Measurements from ENCODE around the gene EMP3.
A peak's percentile ranks its signal among the peaks of the same experiment; 100 is the strongest.
"Not testable (repeated sequence)": the region's sequence is repeated elsewhere in the genome, so short reads cannot be mapped to it uniquely, and the experiment has no call there.

Gene EMP3

GRCh38 chr19:48303866-48304265 is 21.5 kb upstream of the EMP3 start:
- Mint-ChIP-seq H3K4me1 (ENCODE audit: low read depth) (no peaks in the 10 kb centered on the region), H3K36me3 (ENCODE audit: low read depth) (no peaks in the 10 kb centered on the region), H3K27me3 (no peaks in the 10 kb centered on the region), H3K4me3 (no peak overlapping the region), H3K9me3 (no peaks in the 10 kb centered on the region), H3K27ac (no peak overlapping the region)

DNA sequence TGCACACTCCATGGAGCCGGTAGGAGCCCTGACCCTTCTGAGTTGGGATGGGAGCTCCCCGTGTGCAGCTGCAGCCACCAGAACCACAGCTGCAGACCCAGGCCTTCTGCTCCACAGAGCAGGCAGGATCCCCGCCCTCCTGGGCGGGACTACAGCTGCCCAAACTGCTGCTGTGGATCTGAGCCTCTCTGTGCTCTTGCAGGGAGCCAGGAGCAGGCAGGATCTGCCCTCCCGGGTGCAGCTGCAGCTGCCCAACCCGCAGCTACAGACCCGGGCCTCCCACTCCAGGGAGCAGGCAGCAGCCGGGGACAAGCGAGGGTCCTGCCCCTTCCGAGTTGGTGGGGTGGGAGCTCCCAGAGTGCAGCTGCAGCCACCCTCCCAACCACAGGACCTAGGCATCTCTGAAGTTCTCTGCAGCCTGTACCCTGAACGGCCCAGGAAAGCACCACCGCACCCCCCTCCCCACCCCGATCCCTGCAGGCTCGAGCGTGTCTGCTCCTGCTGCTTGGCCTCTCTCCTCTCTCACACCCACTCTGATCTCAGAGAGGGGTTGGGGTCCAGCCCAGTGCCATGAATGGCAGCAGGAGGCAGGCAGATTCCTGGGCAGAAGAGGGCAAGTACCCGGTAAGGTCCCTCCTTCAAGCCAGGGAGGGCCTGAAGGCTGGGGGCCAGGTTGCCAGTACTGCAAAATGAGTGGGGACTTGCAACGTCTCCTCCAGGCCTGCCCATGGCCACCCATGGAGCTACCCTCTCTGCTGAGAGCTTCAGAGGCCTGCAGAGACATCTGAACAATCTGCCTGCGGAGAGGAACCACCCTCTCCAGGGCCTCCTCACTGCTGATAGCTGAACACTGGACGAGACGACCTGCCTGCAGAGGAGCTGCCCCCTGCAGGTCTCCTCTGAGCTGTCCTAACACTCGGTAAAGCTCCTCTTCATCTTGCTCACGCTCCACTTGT is 16.4 kb upstream of the EMP3 start:
- Mint-ChIP-seq H3K9me3 (no peaks in the 10 kb centered on the region), H3K36me3 (ENCODE audit: low read depth) (no peaks in the 10 kb centered on the region), H3K4me3 (no peak overlapping the region), H3K4me1 (ENCODE audit: low read depth) (no peaks in the 10 kb centered on the region), H3K27me3 (no peaks in the 10 kb centered on the region), H3K27ac (no peak overlapping the region)

GRCh38 chr19:48309731-48310130 is 15.6 kb upstream of the EMP3 start:
- not testable (repeated sequence) for H3K27me3 Mint-ChIP-seq; H3K27ac Mint-ChIP-seq; H3K4me3 Mint-ChIP-seq; H3K4me1 Mint-ChIP-seq (ENCODE audit: low read depth); H3K36me3 Mint-ChIP-seq (ENCODE audit: low read depth); H3K9me3 Mint-ChIP-seq

DNA sequence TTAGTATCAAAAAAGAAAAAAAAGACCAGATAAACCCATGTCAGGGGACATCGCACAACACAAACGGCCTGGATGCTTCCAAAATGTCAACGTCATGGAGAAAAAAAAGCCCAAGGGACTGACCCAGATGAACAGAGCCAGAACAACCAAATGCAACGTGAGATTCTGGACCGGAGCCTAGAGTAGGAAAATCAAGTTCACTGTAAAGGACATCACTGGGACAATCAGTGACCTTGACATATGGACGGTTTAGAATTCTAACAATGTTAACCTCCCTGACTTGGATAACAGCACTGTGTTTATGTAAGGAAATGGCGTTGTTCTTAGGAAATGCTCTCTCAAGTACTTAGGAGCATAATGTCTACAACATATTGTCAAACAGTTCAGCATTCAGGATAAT is 15.1 kb upstream of the EMP3 start:
- no peaks in the 10 kb centered on the region for H3K9me3 Mint-ChIP-seq
- no peaks in the 10 kb centered on the region for H3K4me1 Mint-ChIP-seq (ENCODE audit: low read depth)
- H3K4me3 Mint-ChIP-seq, result no peak overlapping the region
- H3K27me3 Mint-ChIP-seq, result no peaks in the 10 kb centered on the region
- no peaks in the 10 kb centered on the region for H3K36me3 Mint-ChIP-seq (ENCODE audit: low read depth)
- H3K27ac Mint-ChIP-seq, result no peak overlapping the region

- no peaks in the 10 kb centered on the region for H3K27me3 Mint-ChIP-seq
- no peak overlapping the region for H3K27ac Mint-ChIP-seq
- H3K4me1 Mint-ChIP-seq (ENCODE audit: low read depth), result no peaks in the 10 kb centered on the region
- no peaks in the 10 kb centered on the region for H3K9me3 Mint-ChIP-seq
- no peaks in the 10 kb centered on the region for H3K36me3 Mint-ChIP-seq (ENCODE audit: low read depth)
- no peak overlapping the region for H3K4me3 Mint-ChIP-seq
Observed at GRCh38 chr19:48311384-48311783, 14.0 kb upstream of the EMP3 start.

GRCh38 chr19:48315712-48316111 is 9.6 kb upstream of the EMP3 start:
- Mint-ChIP-seq H3K4me1 (ENCODE audit: low read depth) (peaks cover 9% of the 10 kb centered on the region), H3K36me3 (ENCODE audit: low read depth) (no peaks in the 10 kb centered on the region), H3K4me3 (no peak overlapping the region), H3K27ac (no peak overlapping the region), H3K27me3 (no peaks in the 10 kb centered on the region), H3K9me3 (no peaks in the 10 kb centered on the region)

- H3K4me3 Mint-ChIP-seq; H3K9me3 Mint-ChIP-seq; H3K36me3 Mint-ChIP-seq (ENCODE audit: low read depth); H3K27me3 Mint-ChIP-seq; H3K27ac Mint-ChIP-seq: not testable (repeated sequence)
- H3K4me1 Mint-ChIP-seq (ENCODE audit: low read depth), result peaks cover 26% of the 10 kb centered on the region
Observed at GRCh38 chr19:48317708-48317960, 7.7 kb upstream of the EMP3 start.

- Mint-ChIP-seq H3K9me3 (no peaks in the 10 kb centered on the region), H3K4me3 (no peak overlapping the region), H3K27ac (no peak overlapping the region), H3K4me1 (ENCODE audit: low read depth) (peaks cover 34% of the 10 kb centered on the region), H3K36me3 (ENCODE audit: low read depth) (no peaks in the 10 kb centered on the region), H3K27me3 (no peaks in the 10 kb centered on the region)
Observed at GRCh38 chr19:48318286-48318987, 6.9 kb upstream of the EMP3 start.

- peaks cover 49% of the 10 kb centered on the region for H3K4me1 Mint-ChIP-seq (ENCODE audit: low read depth)
- H3K27ac Mint-ChIP-seq, result no peak overlapping the region
- H3K36me3 Mint-ChIP-seq (ENCODE audit: low read depth), result no peaks in the 10 kb centered on the region
- H3K4me3 Mint-ChIP-seq, result no peak overlapping the region
- no peaks in the 10 kb centered on the region for H3K27me3 Mint-ChIP-seq
- H3K9me3 Mint-ChIP-seq, result no peaks in the 10 kb centered on the region
Observed at GRCh38 chr19:48319647-48320541, 5.5 kb upstream of the EMP3 start.

- Mint-ChIP-seq H3K9me3 (no peaks in the 10 kb centered on the region), H3K36me3 (ENCODE audit: low read depth) (peaks cover 4% of the 10 kb centered on the region), H3K27ac (peak overlapping the region; percentile 99), H3K4me1 (ENCODE audit: low read depth) (peaks cover 59% of the 10 kb centered on the region), H3K4me3 (peak overlapping the region; percentile 88), H3K27me3 (no peaks in the 10 kb centered on the region)
Observed at GRCh38 chr19:48321372-48321621, 4.1 kb upstream of the EMP3 start.

- peaks cover 65% of the 10 kb centered on the region for H3K4me1 Mint-ChIP-seq (ENCODE audit: low read depth)
- H3K27me3 Mint-ChIP-seq, result no peaks in the 10 kb centered on the region
- H3K36me3 Mint-ChIP-seq (ENCODE audit: low read depth), result peaks cover 10% of the 10 kb centered on the region
- peak overlapping the region; percentile 88 for H3K4me3 Mint-ChIP-seq
- no peaks in the 10 kb centered on the region for H3K9me3 Mint-ChIP-seq
- peak overlapping the region; percentile 99 for H3K27ac Mint-ChIP-seq
Observed at GRCh38 chr19:48321622-48322591, 3.4 kb upstream of the EMP3 start.

- Mint-ChIP-seq H3K27ac (peak overlapping the region; percentile 76), H3K36me3 (ENCODE audit: low read depth) (peaks cover 50% of the 10 kb centered on the region), H3K4me3 (peak overlapping the region; percentile 74), H3K4me1 (ENCODE audit: low read depth) (peaks cover 79% of the 10 kb centered on the region), H3K9me3 (no peaks in the 10 kb centered on the region), H3K27me3 (no peaks in the 10 kb centered on the region)
Observed at GRCh38 chr19:48329167-48329891, 4.0 kb downstream of the EMP3 start.

- H3K4me3 Mint-ChIP-seq, result peak overlapping the region; percentile 74
- peaks cover 77% of the 10 kb centered on the region for H3K4me1 Mint-ChIP-seq (ENCODE audit: low read depth)
- H3K36me3 Mint-ChIP-seq (ENCODE audit: low read depth), result peaks cover 50% of the 10 kb centered on the region
- H3K9me3 Mint-ChIP-seq, result no peaks in the 10 kb centered on the region
- H3K27ac Mint-ChIP-seq, result peak overlapping the region; percentile 76
- no peaks in the 10 kb centered on the region for H3K27me3 Mint-ChIP-seq
Observed at GRCh38 chr19:48330012-48330681, 4.8 kb downstream of the EMP3 start.
